22Rv1 (cell line): ENCODE data around the gene ADTRP.

Source experiments
- CTCF ChIP-seq: fragments of 450-650 bp; IDR thresholded peaks from 2 replicates; pipeline ENCODE4 v1.5.1; 2017; ENCODE audit warnings: mild to moderate bottlenecking
- ZFX ChIP-seq: fragments of 450-650 bp; IDR thresholded peaks from 2 replicates; pipeline ENCODE4 v1.6.1; 2017; ENCODE audit warnings: antibody characterized with exemption, borderline replicate concordance

- TF ChIP-seq CTCF, result no peak
- no peak for TF ChIP-seq ZFX
Observed at GRCh38 chr6:11727998-11728961, 50.3 kb downstream of the ADTRP start.
